Coronary artery (tissue), 2 donors: ENCODE data around the gene SIM1.
A peak's percentile ranks its signal among the peaks of the same experiment; 100 is the strongest.

Experiments used
- DNase-seq: peaks from one replicate; pipeline ENCODE4 v3.0.0-alpha.2; 2017; ENCODE audit warnings: low spot score
- H3K27ac ChIP-seq, 2 donors: fragments of 200-600 bp; sonication (generic); one replicate each; pipeline ENCODE4 v1.5.1; 2016 to 2019
- H3K4me3 ChIP-seq: fragments of 200-600 bp; sonication (generic); 2 replicates; pipeline ENCODE4 v1.5.1; 2016; ENCODE audit warnings: mild to moderate bottlenecking, moderate library complexity
- CTCF ChIP-seq: fragments of 200-600 bp; sonication (generic); IDR thresholded peaks from one replicate; pipeline ENCODE4 v1.5.1; 2019; ENCODE audit warnings: antibody characterized with exemption

The SIM1 gene

GRCh38 chr6:100453701-100454521, 10.8 kb downstream of the SIM1 start:
- no peak for TF ChIP-seq CTCF
- Histone ChIP-seq H3K4me3 (no peak overlapping the region), H3K27ac (no peak overlapping the region)
- DNase-seq: no peak

GRCh38 chr6:100452998-100453397, 11.7 kb downstream of the SIM1 start:
- Histone ChIP-seq H3K4me3 (no peak overlapping the region), H3K27ac (no peak overlapping the region)
- DNase-seq: no peak

GRCh38 chr6:100451577-100451976, 13.1 kb downstream of the SIM1 start:
- Histone ChIP-seq H3K4me3 (no peak overlapping the region), H3K27ac (no peak overlapping the region)
- no peak for TF ChIP-seq CTCF
- DNase-seq: no peak

More at GRCh38 chr6:100452998-100453397, 11.7 kb downstream of the SIM1 start:
- no peak for TF ChIP-seq CTCF

GRCh38 chr6:100449239-100449691, 15.5 kb downstream of the SIM1 start:
- no peak for TF ChIP-seq CTCF
- Histone ChIP-seq H3K4me3 (no peak overlapping the region), H3K27ac (no peak overlapping the region)
- DNase-seq: no peak

GRCh38 chr6:100447900-100448748, 16.6 kb downstream of the SIM1 start:
- H3K4me3 ChIP-seq: peak overlapping the region; percentile 47
- H3K27ac ChIP-seq: no peak overlapping the region
- no peak for TF ChIP-seq CTCF
- no peak for DNase-seq

- no peak for TF ChIP-seq CTCF
- no peak for DNase-seq
- Histone ChIP-seq H3K4me3 (peak overlapping the region; percentile 47), H3K27ac (no peak overlapping the region)
Measured at GRCh38 chr6:100447081-100447899, 17.4 kb downstream of the SIM1 start.
